HFFc6 (cell line): ENCODE data around the gene USP2. TPM values are rescaled to one million over a fixed set of nuclear protein-coding genes. Genes with fewer than 3 reads are reported as not detected.

Experiments
- DNase-seq: peaks from one replicate; pipeline ENCODE4 v3.0.0-alpha.2; 2018
- H3K27ac Mint-ChIP-seq: 2 replicates; pipeline ENCODE4 v1.8.0; 2020; ENCODE audit warnings: mild to moderate bottlenecking, mixed read lengths
- H3K27me3 Mint-ChIP-seq: 2 replicates; pipeline ENCODE4 v1.8.0; 2021; ENCODE audit warnings: mild to moderate bottlenecking, moderate library complexity, mixed read lengths; ENCODE audit not compliant: insufficient read depth
- H3K36me3 Mint-ChIP-seq: 2 replicates; pipeline ENCODE4 v1.8.0; 2021; ENCODE audit warnings: low read depth, mixed read lengths
- H3K4me1 Mint-ChIP-seq: 2 replicates; pipeline ENCODE4 v1.8.0; 2020; ENCODE audit warnings: low read depth, mixed read lengths
- H3K4me3 Mint-ChIP-seq: 2 replicates; pipeline ENCODE4 v1.8.0; 2020; ENCODE audit warnings: mild to moderate bottlenecking, moderate library complexity, mixed read lengths
- H3K9me3 Mint-ChIP-seq: 2 replicates; pipeline ENCODE4 v1.8.0; 2020; ENCODE audit warnings: mild to moderate bottlenecking, mixed read lengths
- CTCF ChIP-seq: fragments of 200-600 bp; sonication (generic); IDR thresholded peaks from 2 replicates; pipeline ENCODE4 v1.5.0; 2021; ENCODE audit warnings: antibody characterized with exemption, mild to moderate bottlenecking
- total RNA-seq, 6 experiments: library from RNA; stranded (reverse); fragmentation: NEBNext Ultra II Directional; extraction: Animal tissue kit (Norgen Biotek cat#: 25700); gene quantifications; 2 replicates in 1 of 6; 3 replicates in 5 of 6; pipeline ENCODE4 v1.2.3, GENCODE V29; 2021

USP2 gene
- total RNA-seq, 6 experiments from 2014 or later: 0.32 to 0.71 (median 0.49) TPM

- Mint-ChIP-seq H3K27me3 (no peaks in the 10 kb centered on the region; the same call in 1 of the 2 replicates), H3K4me1 (peaks cover 25% of the 10 kb centered on the region), H3K9me3 (no peaks in the 10 kb centered on the region), H3K4me3 (no peak overlapping the region), H3K27ac (no peak overlapping the region), H3K36me3 (no peaks in the 10 kb centered on the region)
- no peak for DNase-seq
- TF ChIP-seq CTCF: no peak
Observed at GRCh38 chr11:119380160-119380826, 1.2 kb downstream of the USP2 start.

GRCh38 chr11:119378851-119379465, 2.5 kb downstream of the USP2 start:
- no peak for TF ChIP-seq CTCF
- H3K9me3 Mint-ChIP-seq: no peaks in the 10 kb centered on the region
- no peaks in the 10 kb centered on the region; the same call in 1 of the 2 replicates for H3K27me3 Mint-ChIP-seq
- no peak for DNase-seq
- H3K4me1 Mint-ChIP-seq: peaks cover 39% of the 10 kb centered on the region
- no peak overlapping the region for H3K4me3 Mint-ChIP-seq
- no peaks in the 10 kb centered on the region for H3K36me3 Mint-ChIP-seq
- H3K27ac Mint-ChIP-seq: no peak overlapping the region

DNA sequence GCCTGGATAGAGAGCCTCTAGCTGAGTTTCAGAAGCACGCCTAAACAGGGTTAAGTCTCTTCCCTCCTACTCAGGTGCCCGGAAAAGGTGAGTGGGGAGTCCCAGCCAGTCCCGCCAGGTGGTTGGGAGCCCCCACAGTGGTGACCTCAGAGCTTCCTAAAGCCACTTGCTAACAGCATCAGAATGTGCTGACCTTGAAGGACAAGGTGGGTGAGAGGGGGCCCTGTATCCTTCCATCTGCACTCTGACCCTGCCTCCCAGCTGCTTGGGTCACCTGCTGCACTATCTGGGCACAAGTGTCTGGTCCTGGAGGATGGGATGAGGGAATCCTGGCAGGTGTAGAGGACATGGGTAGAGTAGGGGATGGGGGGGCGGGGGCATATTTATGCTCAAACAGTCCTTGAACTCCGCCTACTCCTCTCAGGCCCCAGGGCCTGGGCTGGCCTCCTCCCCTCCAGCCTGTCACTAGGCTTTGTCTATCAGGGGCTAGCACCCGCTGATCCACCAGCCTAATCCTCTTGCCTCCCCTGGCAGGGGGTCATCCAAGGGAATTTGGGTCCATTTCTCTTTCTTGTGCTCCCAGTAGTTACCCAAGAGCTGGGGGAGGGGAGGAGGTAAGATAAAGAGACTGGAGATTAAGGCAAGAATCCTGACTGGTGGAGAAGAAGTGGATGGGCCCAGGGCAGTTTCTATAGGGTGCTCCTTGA, 3.4 kb downstream of the USP2 start:
- H3K4me1 Mint-ChIP-seq: peaks cover 39% of the 10 kb centered on the region
- no peaks in the 10 kb centered on the region for H3K9me3 Mint-ChIP-seq
- H3K36me3 Mint-ChIP-seq: no peaks in the 10 kb centered on the region
- DNase-seq: no peak
- H3K4me3 Mint-ChIP-seq: no peak overlapping the region
- H3K27me3 Mint-ChIP-seq: no peaks in the 10 kb centered on the region; the same call in 1 of the 2 replicates
- TF ChIP-seq CTCF: no peak
- no peak overlapping the region for H3K27ac Mint-ChIP-seq

DNA sequence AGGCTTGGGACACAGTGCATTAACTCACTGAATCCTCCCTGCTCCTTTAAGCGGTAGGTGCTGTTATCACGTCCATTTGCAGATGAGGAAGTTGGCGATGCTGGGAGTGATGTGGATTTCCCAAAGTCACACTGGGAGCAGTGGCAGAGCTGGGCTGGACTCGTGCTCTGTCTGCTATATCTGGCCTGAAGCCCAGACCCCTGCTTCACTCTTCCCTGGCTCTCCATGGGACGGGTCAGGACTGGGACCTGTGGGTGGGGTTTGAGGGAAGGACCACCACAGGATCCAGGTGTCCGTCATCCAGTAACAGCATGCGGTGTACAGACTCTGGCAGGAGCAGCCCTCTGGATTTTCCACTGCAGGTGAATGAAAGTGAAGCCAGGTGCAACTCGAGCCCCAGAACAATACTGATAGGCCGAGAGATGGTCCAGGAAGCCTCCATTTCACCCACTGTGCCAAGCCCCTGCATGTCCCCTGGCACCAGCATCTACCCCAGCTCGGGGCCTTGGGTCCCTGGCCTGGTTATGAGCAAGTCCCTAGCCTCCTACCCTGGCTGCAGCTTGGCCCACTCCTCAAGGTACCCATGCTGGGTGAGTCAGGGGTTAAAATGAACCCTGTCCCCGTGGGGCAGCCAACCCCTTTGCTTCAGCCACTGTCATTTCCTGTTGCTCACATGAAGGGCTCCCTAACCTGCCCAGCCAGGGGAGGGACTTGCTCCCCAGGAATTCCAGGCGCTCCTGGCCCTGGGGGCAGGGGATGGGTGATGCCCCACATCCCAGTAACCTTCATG, 4.2 kb downstream of the USP2 start:
- DNase-seq: no peak

More for the DNA sequence above, 4.2 kb downstream of the USP2 start:
- no peak overlapping the region for H3K27ac Mint-ChIP-seq
- H3K9me3 Mint-ChIP-seq: no peaks in the 10 kb centered on the region
- H3K36me3 Mint-ChIP-seq: no peaks in the 10 kb centered on the region
- H3K4me1 Mint-ChIP-seq: peaks cover 39% of the 10 kb centered on the region
- TF ChIP-seq CTCF: no peak
- H3K4me3 Mint-ChIP-seq: no peak overlapping the region
- H3K27me3 Mint-ChIP-seq: no peaks in the 10 kb centered on the region; the same call in 1 of the 2 replicates
